CD4-positive, alpha-beta T cell (primary cell): ENCODE results near the gene MAGEE1. TPM values are rescaled to one million over a fixed set of nuclear protein-coding genes. Genes with fewer than 3 reads are reported as not detected.

Source experiments
- ATAC-seq: fragments of 200-7000 bp; cut with Tn5 transposase; one replicate; pipeline ENCODE4 v1.10.0; 2022; ENCODE audit warnings: mild to moderate bottlenecking; ENCODE audit not compliant: poor library complexity
- CTCF ChIA-PET: fragments of 350-600 bp; sonication (Branson Sonifier 250); formaldehyde crosslinking; loops from one replicate; lab custom pipeline; 2021; ENCODE audit warnings: antibody characterized with exemption, inconsistent platforms; lab: Charles Lee
- POLR2A ChIA-PET: fragments of 350-600 bp; sonication (Branson Sonifier 250); formaldehyde crosslinking; loops from one replicate; lab custom pipeline; 2021; ENCODE audit warnings: antibody characterized with exemption, inconsistent platforms; lab: Charles Lee
- DNase-seq, 14 experiments: peaks; one replicate each; pipeline ENCODE4 v3.0.0-alpha.2; 2013 to 2020; ENCODE audit warnings: mixed read lengths in 2 of 14
- H3K27ac ChIP-seq, 2 donors: one replicate each; pipeline versions ENCODE4 v1.5.1 to v1.7.0; 2013; ENCODE audit warnings: low read length in 2 of 2, low read depth in 1 of 2, mild to moderate bottlenecking in 1 of 2
- H3K27me3 ChIP-seq, 2 experiments: 1 replicate in 1 of 2; 2 replicates in 1 of 2; pipeline versions ENCODE4 v1.6.1 to v1.7.0; 2013; ENCODE audit warnings: low read length in 2 of 2, control low read depth in 1 of 2, mild to moderate bottlenecking in 1 of 2, moderate library complexity in 1 of 2; ENCODE audit not compliant: insufficient read depth in 2 of 2, control insufficient read depth in 1 of 2
- H3K36me3 ChIP-seq: one replicate; pipeline ENCODE4 v1.6.1; 2013; ENCODE audit warnings: low read length, control low read depth; ENCODE audit not compliant: insufficient read depth
- H3K4me1 ChIP-seq: one replicate; pipeline ENCODE4 v1.6.1; 2013; ENCODE audit warnings: low read length, control low read depth; ENCODE audit not compliant: insufficient read depth
- H3K4me3 ChIP-seq: one replicate; pipeline ENCODE4 v1.5.1; 2013; ENCODE audit warnings: mild to moderate bottlenecking, low read length, moderate library complexity
- H3K9me3 ChIP-seq, 2 experiments: 1 replicate in 1 of 2; 2 replicates in 1 of 2; pipeline versions ENCODE4 v1.6.1 to v1.7.0; 2013; ENCODE audit warnings: low read length in 2 of 2, mild to moderate bottlenecking in 2 of 2, control low read depth in 1 of 2, moderate library complexity in 1 of 2; ENCODE audit not compliant: control insufficient read depth in 1 of 2, insufficient read depth in 1 of 2
- H3K27ac Mint-ChIP-seq: one replicate; pipeline ENCODE4 v1.8.0; 2020; ENCODE audit warnings: mixed read lengths
- H3K27me3 Mint-ChIP-seq: one replicate; pipeline ENCODE4 v1.8.0; 2021; ENCODE audit warnings: mixed read lengths
- H3K36me3 Mint-ChIP-seq: one replicate; pipeline ENCODE4 v1.8.0; 2021; ENCODE audit warnings: low read depth, mixed read lengths
- H3K4me1 Mint-ChIP-seq: one replicate; pipeline ENCODE4 v1.8.0; 2021; ENCODE audit warnings: low read depth, mixed read lengths
- H3K4me3 Mint-ChIP-seq: one replicate; pipeline ENCODE4 v1.8.0; 2020; ENCODE audit warnings: mild to moderate bottlenecking, mixed read lengths
- H3K9me3 Mint-ChIP-seq: one replicate; pipeline ENCODE4 v1.8.0; 2020; ENCODE audit warnings: mixed read lengths
- CTCF ChIP-seq: fragments of 200-600 bp; IDR thresholded peaks from one replicate; pipeline ENCODE4 v1.8.0; 2022; ENCODE audit warnings: antibody characterized with exemption, mild to moderate bottlenecking
- intact Hi-C, 2 experiments: fragments of 100-400 bp; cut with DNase I in 1 of 2; cut with micrococcal nuclease in 1 of 2; formaldehyde crosslinking; loops; one replicate each; pipeline versions ENCODE4 v1.15.1 to v1.9.0; 2023 to 2025; cut with DNase I, micrococcal nuclease
- polyA plus RNA-seq, 2 donors: library from polyadenylated mRNA; unstranded; fragments of 120-200 nt; gene quantifications; one replicate each; pipeline ENCODE4 v1.2.1, GENCODE V29; 2013
- total RNA-seq, 174 experiments: library from RNA in 2 of 174; stranded (reverse) in 2 of 174; gene quantifications; one replicate each; pipeline ENCODE4 v1.2.3 and lab custom pipeline; 2021 to 2026

MAGEE1 gene
- total RNA-seq (10 to 100 TPM; 12.4 to 12.7 TPM), total RNA-seq (lab: John Stamatoyannopoulos, UW) (1.3 to 22.9 (median 9.9) reads per million in 172 experiments)
- 9.1 TPM for polyA plus RNA-seq (2013, experiment 1 of 2)
- polyA plus RNA-seq (2013, experiment 2 of 2) = 6.2 TPM

- Mint-ChIP-seq H3K27me3 (no peaks in the 10 kb centered on the region), H3K9me3 (no peaks in the 10 kb centered on the region), H3K36me3 (peaks cover 9% of the 10 kb centered on the region), H3K4me3 (peak within 1 kb of the TSS; percentile 97), H3K27ac (peak within 1 kb of the TSS; percentile 94), H3K4me1 (peaks cover 42% of the 10 kb centered on the region)
- POLR2A ChIA-PET = interaction anchor here (1.1 to 1.3 kb wide), 2 partner anchors 27 to 254 kb away, joined by 4 to 6 read pairs; partner anchors contain the start of gene PBDC1
- DNase-seq (peak; percentile 70 to 90 (median 79)), ATAC-seq (peak; percentile 79)
- peaks cover 30% of the 10 kb centered on the region for H3K4me1 ChIP-seq
- H3K36me3 ChIP-seq = no peaks in the 10 kb centered on the region
- no peak for TF ChIP-seq CTCF
- CTCF ChIA-PET = no interaction called here
- H3K27ac ChIP-seq = peak within 1 kb of the TSS; percentile 53 to 60
- H3K9me3 ChIP-seq = no peaks in the 10 kb centered on the region
- intact Hi-C loops = loop anchor here in 1 of 2 experiments (5.0 to 10.0 kb wide), 4 partner anchors 253 to 1467 kb away; partner anchors contain the start of genes ABCB7, COX7B, MAGT1 and PBDC1
- H3K4me3 ChIP-seq = peak within 1 kb of the TSS; percentile 90
- no peaks in the 10 kb centered on the region for H3K27me3 ChIP-seq
These were observed at the start of gene MAGEE1 for GRCh38 chrX:76427560-76428242. Gene MAGEE1 (plus strand): TSS chrX:76427710. CDS start chrX:76427931, 221 bp downstream.

GRCh38 chrX:76398970-76399369 lies 28.5 kb upstream of the MAGEE1 start:
- Histone ChIP-seq H3K9me3 (no peaks in the 10 kb centered on the region), H3K27me3 (no peaks in the 10 kb centered on the region), H3K36me3 (no peaks in the 10 kb centered on the region), H3K4me1 (no peaks in the 10 kb centered on the region), H3K4me3 (no peak overlapping the region), H3K27ac (no peak overlapping the region)
- Mint-ChIP-seq H3K4me1 (no peaks in the 10 kb centered on the region), H3K9me3 (no peaks in the 10 kb centered on the region), H3K36me3 (no peaks in the 10 kb centered on the region), H3K27ac (no peak overlapping the region), H3K4me3 (no peak overlapping the region), H3K27me3 (no peaks in the 10 kb centered on the region)
- intact Hi-C loops = no loop called here
- ChIA-PET CTCF (no interaction called here), POLR2A (no interaction called here)
- ATAC-seq (no peak), DNase-seq (no peak)
- TF ChIP-seq CTCF = no peak

- ATAC-seq (no peak), DNase-seq (no peak)
- Histone ChIP-seq H3K36me3 (no peaks in the 10 kb centered on the region), H3K4me3 (no peak overlapping the region), H3K27ac (no peak overlapping the region), H3K9me3 (no peaks in the 10 kb centered on the region), H3K4me1 (no peaks in the 10 kb centered on the region), H3K27me3 (no peaks in the 10 kb centered on the region)
- intact Hi-C loops = no loop called here
- TF ChIP-seq CTCF = no peak
- Mint-ChIP-seq H3K36me3 (no peaks in the 10 kb centered on the region), H3K27ac (no peak overlapping the region), H3K27me3 (no peaks in the 10 kb centered on the region), H3K4me3 (no peak overlapping the region), H3K4me1 (no peaks in the 10 kb centered on the region), H3K9me3 (no peaks in the 10 kb centered on the region)
- ChIA-PET CTCF (no interaction called here), POLR2A (no interaction called here)
These were observed 19.7 kb upstream of the MAGEE1 start for GRCh38 chrX:76407795-76408194.
